ENCODE data around the gene ANTXR2.
"Not testable (repeated sequence)": the region's sequence is repeated elsewhere in the genome, so short reads cannot be mapped to it uniquely, and the experiment has no call there.

Gene ANTXR2

GRCh38 chr4:80029364-80029763, 43.7 kb downstream of the ANTXR2 start:
- intact Hi-C loops (cut with DNase I), result no loop called here
- no peak for DNase-seq

- DNase-seq, result no peak
- intact Hi-C loops (cut with DNase I), result no loop called here
Measured at GRCh38 chr4:80027611-80028010, 45.4 kb downstream of the ANTXR2 start.

- DNase-seq, result no peak
- intact Hi-C loops (cut with DNase I), result no loop called here
Measured at GRCh38 chr4:80026100-80026499, 46.9 kb downstream of the ANTXR2 start.

- intact Hi-C loops (cut with DNase I), result no loop called here
- peak in 2 of 10 donors; percentile 61 to 63 for DNase-seq
Measured at GRCh38 chr4:80024335-80024734, 48.7 kb downstream of the ANTXR2 start.

- intact Hi-C loops (cut with DNase I), result no loop called here
- DNase-seq, result no peak
Measured at GRCh38 chr4:80022282-80022681, 50.7 kb downstream of the ANTXR2 start.

- DNase-seq, result no peak
- intact Hi-C loops (cut with DNase I), result no loop called here
Measured at GRCh38 chr4:80017125-80017854, 55.7 kb downstream of the ANTXR2 start.

GRCh38 chr4:80016506-80016905, 56.5 kb downstream of the ANTXR2 start:
- intact Hi-C loops (cut with DNase I), result no loop called here
- no peak for DNase-seq

GRCh38 chr4:80015407-80016189, 57.4 kb downstream of the ANTXR2 start:
- DNase-seq, result no peak
- intact Hi-C loops (cut with DNase I), result no loop called here

GRCh38 chr4:80014531-80014930, 58.5 kb downstream of the ANTXR2 start:
- intact Hi-C loops (cut with DNase I), result no loop called here
- no peak for DNase-seq

GRCh38 chr4:80012291-80012690, 60.7 kb downstream of the ANTXR2 start:
- no peak for DNase-seq
- intact Hi-C loops (cut with DNase I), result no loop called here

- DNase-seq, result no peak
- intact Hi-C loops (cut with DNase I), result no loop called here
Measured at GRCh38 chr4:80011636-80012236, 61.3 kb downstream of the ANTXR2 start.

- intact Hi-C loops (cut with DNase I), result no loop called here
- DNase-seq, result no peak
Measured at GRCh38 chr4:80010316-80010715, 62.7 kb downstream of the ANTXR2 start.

- DNase-seq, result no peak
- intact Hi-C loops (cut with DNase I), result no loop called here
Measured at GRCh38 chr4:80009806-80010205, 63.2 kb downstream of the ANTXR2 start.

GRCh38 chr4:80008971-80009370, 64.1 kb downstream of the ANTXR2 start:
- DNase-seq, result no peak
- intact Hi-C loops (cut with DNase I), result no loop called here

- intact Hi-C loops (cut with DNase I), result no loop called here
- no peak for DNase-seq
Measured at GRCh38 chr4:80008351-80008750, 64.7 kb downstream of the ANTXR2 start.

- intact Hi-C loops (cut with DNase I), result no loop called here
- no peak for DNase-seq
Measured at GRCh38 chr4:80007745-80008149, 65.3 kb downstream of the ANTXR2 start.

GRCh38 chr4:80006935-80007744, 65.9 kb downstream of the ANTXR2 start:
- intact Hi-C loops (cut with DNase I), result no loop called here

GRCh38 chr4:80005863-80006262, 67.2 kb downstream of the ANTXR2 start:
- intact Hi-C loops (cut with DNase I), result no loop called here
- no peak for DNase-seq

More at GRCh38 chr4:80006935-80007744, 65.9 kb downstream of the ANTXR2 start:
- no peak for DNase-seq

- intact Hi-C loops (cut with DNase I), result no loop called here
- no peak for DNase-seq
Measured at GRCh38 chr4:80004319-80004718, 68.7 kb downstream of the ANTXR2 start.

GRCh38 chr4:80002559-80002958, 70.5 kb downstream of the ANTXR2 start:
- DNase-seq; intact Hi-C loops (cut with DNase I): not testable (repeated sequence)

- intact Hi-C loops (cut with DNase I); DNase-seq: not testable (repeated sequence)
Measured at GRCh38 chr4:79999048-79999447, 74.0 kb downstream of the ANTXR2 start.

Data from posterior cingulate gyrus (tissue), 11 donors.